Measurements from ENCODE around the gene ARID5B.

- no peak for TF ChIP-seq POLR2A (IDR thresholded peaks at IDR 0.05; ENCODE audit: low read length)
- no peak for TF ChIP-seq GATA1 (IDR thresholded peaks at IDR 0.05; ENCODE audit: low read depth, low read length)
Observed at GRCh38 chr10:61984803-61985418, 83.4 kb downstream of the ARID5B start.
